ENCODE results near the gene MAIP1.

DNA sequence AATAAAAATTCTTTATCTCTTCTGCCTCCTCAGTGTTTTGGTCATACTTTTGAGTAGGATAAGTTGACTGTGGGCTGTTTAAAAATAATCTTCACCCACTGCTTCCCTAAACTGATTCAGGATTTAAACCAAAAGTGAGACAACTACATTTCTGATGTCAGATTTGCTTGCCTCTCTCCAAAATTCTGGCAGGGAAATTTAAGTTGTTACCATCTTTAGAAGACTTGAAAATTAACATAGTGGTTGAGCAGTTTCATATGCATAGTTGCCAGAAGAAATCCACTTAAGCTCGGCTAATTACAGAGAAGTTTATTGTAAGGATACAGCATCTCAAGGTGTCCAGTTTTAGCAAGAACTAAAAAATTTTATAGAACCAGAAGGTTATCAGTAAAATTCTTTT lies 57.0 kb downstream of the MAIP1 start:
- TF ChIP-seq KAT7 (CRISPR knock-in tag; IDR thresholded peaks at IDR 0.05; ENCODE audit: borderline replicate concordance) (no peak), IRF2 (CRISPR knock-in tag; IDR thresholded peaks at IDR 0.05; ENCODE audit: borderline replicate concordance, low read depth) (no peak), ZBTB21 (CRISPR knock-in tag; IDR thresholded peaks at IDR 0.05; ENCODE audit: borderline replicate concordance) (no peak), ZNF396 (CRISPR knock-in tag; IDR thresholded peaks at IDR 0.05; ENCODE audit: borderline replicate concordance) (no peak)
- TF ChIP-seq, protein P1, sequence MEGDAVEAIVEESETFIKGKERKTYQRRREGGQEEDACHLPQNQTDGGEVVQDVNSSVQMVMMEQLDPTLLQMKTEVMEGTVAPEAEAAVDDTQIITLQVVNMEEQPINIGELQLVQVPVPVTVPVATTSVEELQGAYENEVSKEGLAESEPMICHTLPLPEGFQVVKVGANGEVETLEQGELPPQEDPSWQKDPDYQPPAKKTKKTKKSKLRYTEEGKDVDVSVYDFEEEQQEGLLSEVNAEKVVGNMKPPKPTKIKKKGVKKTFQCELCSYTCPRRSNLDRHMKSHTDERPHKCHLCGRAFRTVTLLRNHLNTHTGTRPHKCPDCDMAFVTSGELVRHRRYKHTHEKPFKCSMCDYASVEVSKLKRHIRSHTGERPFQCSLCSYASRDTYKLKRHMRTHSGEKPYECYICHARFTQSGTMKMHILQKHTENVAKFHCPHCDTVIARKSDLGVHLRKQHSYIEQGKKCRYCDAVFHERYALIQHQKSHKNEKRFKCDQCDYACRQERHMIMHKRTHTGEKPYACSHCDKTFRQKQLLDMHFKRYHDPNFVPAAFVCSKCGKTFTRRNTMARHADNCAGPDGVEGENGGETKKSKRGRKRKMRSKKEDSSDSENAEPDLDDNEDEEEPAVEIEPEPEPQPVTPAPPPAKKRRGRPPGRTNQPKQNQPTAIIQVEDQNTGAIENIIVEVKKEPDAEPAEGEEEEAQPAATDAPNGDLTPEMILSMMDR (IDR thresholded peaks at IDR 0.05) = no peak
- TF ChIP-seq, protein P2, sequence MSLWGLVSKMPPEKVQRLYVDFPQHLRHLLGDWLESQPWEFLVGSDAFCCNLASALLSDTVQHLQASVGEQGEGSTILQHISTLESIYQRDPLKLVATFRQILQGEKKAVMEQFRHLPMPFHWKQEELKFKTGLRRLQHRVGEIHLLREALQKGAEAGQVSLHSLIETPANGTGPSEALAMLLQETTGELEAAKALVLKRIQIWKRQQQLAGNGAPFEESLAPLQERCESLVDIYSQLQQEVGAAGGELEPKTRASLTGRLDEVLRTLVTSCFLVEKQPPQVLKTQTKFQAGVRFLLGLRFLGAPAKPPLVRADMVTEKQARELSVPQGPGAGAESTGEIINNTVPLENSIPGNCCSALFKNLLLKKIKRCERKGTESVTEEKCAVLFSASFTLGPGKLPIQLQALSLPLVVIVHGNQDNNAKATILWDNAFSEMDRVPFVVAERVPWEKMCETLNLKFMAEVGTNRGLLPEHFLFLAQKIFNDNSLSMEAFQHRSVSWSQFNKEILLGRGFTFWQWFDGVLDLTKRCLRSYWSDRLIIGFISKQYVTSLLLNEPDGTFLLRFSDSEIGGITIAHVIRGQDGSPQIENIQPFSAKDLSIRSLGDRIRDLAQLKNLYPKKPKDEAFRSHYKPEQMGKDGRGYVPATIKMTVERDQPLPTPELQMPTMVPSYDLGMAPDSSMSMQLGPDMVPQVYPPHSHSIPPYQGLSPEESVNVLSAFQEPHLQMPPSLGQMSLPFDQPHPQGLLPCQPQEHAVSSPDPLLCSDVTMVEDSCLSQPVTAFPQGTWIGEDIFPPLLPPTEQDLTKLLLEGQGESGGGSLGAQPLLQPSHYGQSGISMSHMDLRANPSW (CRISPR knock-in tag; conservative IDR thresholded peaks at IDR 0.05; ENCODE audit: low read depth) = no peak
- TF ChIP-seq, protein P3, sequence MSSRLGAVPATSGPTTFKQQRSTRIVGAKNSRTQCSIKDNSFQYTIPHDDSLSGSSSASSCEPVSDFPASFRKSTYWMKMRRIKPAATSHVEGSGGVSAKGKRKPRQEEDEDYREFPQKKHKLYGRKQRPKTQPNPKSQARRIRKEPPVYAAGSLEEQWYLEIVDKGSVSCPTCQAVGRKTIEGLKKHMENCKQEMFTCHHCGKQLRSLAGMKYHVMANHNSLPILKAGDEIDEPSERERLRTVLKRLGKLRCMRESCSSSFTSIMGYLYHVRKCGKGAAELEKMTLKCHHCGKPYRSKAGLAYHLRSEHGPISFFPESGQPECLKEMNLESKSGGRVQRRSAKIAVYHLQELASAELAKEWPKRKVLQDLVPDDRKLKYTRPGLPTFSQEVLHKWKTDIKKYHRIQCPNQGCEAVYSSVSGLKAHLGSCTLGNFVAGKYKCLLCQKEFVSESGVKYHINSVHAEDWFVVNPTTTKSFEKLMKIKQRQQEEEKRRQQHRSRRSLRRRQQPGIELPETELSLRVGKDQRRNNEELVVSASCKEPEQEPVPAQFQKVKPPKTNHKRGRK (CRISPR knock-in tag; IDR thresholded peaks at IDR 0.05; ENCODE audit: borderline replicate concordance) = no peak
- TF ChIP-seq, protein P4, sequence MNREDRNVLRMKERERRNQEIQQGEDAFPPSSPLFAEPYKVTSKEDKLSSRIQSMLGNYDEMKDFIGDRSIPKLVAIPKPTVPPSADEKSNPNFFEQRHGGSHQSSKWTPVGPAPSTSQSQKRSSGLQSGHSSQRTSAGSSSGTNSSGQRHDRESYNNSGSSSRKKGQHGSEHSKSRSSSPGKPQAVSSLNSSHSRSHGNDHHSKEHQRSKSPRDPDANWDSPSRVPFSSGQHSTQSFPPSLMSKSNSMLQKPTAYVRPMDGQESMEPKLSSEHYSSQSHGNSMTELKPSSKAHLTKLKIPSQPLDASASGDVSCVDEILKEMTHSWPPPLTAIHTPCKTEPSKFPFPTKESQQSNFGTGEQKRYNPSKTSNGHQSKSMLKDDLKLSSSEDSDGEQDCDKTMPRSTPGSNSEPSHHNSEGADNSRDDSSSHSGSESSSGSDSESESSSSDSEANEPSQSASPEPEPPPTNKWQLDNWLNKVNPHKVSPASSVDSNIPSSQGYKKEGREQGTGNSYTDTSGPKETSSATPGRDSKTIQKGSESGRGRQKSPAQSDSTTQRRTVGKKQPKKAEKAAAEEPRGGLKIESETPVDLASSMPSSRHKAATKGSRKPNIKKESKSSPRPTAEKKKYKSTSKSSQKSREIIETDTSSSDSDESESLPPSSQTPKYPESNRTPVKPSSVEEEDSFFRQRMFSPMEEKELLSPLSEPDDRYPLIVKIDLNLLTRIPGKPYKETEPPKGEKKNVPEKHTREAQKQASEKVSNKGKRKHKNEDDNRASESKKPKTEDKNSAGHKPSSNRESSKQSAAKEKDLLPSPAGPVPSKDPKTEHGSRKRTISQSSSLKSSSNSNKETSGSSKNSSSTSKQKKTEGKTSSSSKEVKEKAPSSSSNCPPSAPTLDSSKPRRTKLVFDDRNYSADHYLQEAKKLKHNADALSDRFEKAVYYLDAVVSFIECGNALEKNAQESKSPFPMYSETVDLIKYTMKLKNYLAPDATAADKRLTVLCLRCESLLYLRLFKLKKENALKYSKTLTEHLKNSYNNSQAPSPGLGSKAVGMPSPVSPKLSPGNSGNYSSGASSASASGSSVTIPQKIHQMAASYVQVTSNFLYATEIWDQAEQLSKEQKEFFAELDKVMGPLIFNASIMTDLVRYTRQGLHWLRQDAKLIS (CRISPR knock-in tag; IDR thresholded peaks at IDR 0.05; ENCODE audit: borderline replicate concordance) = no peak
- TF ChIP-seq, protein P5, sequence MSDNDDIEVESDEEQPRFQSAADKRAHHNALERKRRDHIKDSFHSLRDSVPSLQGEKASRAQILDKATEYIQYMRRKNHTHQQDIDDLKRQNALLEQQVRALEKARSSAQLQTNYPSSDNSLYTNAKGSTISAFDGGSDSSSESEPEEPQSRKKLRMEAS (CRISPR knock-in tag; IDR thresholded peaks at IDR 0.05) = no peak

Measured in WTC11 (cell line).